Erythroblast (primary cell): ENCODE data around the gene VPS37D.

ENCODE experiments used
- GATA1 ChIP-seq: IDR thresholded peaks from 2 replicates; pipeline ENCODE4 v1.6.1; 2011; ENCODE audit warnings: low read depth, mild to moderate bottlenecking, control low read depth, low read length, moderate library complexity
- POLR2A ChIP-seq: IDR thresholded peaks from 2 replicates; pipeline ENCODE4 v1.6.1; 2011; ENCODE audit warnings: mild to moderate bottlenecking, low read length

DNA sequence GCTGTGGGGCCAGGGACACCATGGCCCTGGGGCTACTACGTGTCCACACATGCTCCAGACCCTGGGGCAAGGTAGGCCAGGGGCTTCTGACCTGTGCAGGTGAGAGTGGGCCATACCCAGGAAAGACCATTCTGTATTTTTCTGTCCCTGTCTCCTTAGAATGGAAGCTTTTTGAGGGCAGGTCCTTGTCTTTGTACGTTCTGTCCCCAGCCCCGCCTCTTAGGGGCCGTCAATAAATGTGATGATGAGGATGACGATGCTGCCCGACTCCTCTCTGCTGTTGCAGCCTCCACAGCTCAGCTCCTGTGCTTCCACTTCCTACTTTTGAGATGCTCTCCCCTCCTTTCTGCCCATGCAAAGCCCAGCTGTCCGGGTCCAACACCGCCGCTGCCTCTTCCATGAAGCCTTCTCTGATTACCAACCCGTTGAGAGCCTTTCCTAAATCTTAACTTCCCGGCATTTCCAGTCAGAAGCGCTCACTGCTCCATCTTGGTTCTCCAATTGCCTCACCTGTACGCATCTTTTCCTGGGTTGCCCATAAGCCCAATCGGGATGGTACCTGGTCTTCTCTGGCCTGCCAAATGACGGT lies 4.3 kb downstream of the VPS37D start:
- no peak for TF ChIP-seq POLR2A
- TF ChIP-seq GATA1 = no peak
